Activated gamma-delta T cell (primary cell): ENCODE measurements around the gene NOC4L.
"Not testable (repeated sequence)": the region's sequence is repeated elsewhere in the genome, so short reads cannot be mapped to it uniquely, and the experiment has no call there.

Source experiments
- DNase-seq: peaks from one replicate; lab custom pipeline; 2025; lab: John Stamatoyannopoulos, UW

The NOC4L gene

GRCh38 chr12:132123970-132124765, 20.1 kb upstream of the NOC4L start:
- DNase-seq = no peak

- DNase-seq = no peak
These were observed 19.4 kb upstream of the NOC4L start for GRCh38 chr12:132124766-132125425.

GRCh38 chr12:132125736-132126135, 18.5 kb upstream of the NOC4L start:
- DNase-seq = no peak

GRCh38 chr12:132127041-132127440, 17.2 kb upstream of the NOC4L start:
- no peak for DNase-seq

- no peak for DNase-seq
These were observed 15.2 kb upstream of the NOC4L start for GRCh38 chr12:132129007-132129406.

- DNase-seq = no peak
These were observed 13.6 kb upstream of the NOC4L start for GRCh38 chr12:132130690-132131089.

GRCh38 chr12:132131229-132131628, 13.0 kb upstream of the NOC4L start:
- DNase-seq = no peak

- DNase-seq = no peak
These were observed 12.3 kb upstream of the NOC4L start for GRCh38 chr12:132131952-132132351.

- no peak for DNase-seq
These were observed 11.4 kb upstream of the NOC4L start for GRCh38 chr12:132132609-132133430.

- no peak for DNase-seq
These were observed 10.2 kb upstream of the NOC4L start for GRCh38 chr12:132133952-132134652.

- not testable (repeated sequence) for DNase-seq
These were observed 9.5 kb upstream of the NOC4L start for GRCh38 chr12:132134653-132135183.

- not testable (repeated sequence) for DNase-seq
These were observed 8.0 kb upstream of the NOC4L start for GRCh38 chr12:132136226-132136625.

GRCh38 chr12:132137483-132138125, 6.7 kb upstream of the NOC4L start:
- no peak for DNase-seq

- no peak for DNase-seq
These were observed 5.1 kb upstream of the NOC4L start for GRCh38 chr12:132138941-132139871.

GRCh38 chr12:132139912-132140311, 4.3 kb upstream of the NOC4L start:
- no peak for DNase-seq

- DNase-seq = no peak
These were observed 3.8 kb upstream of the NOC4L start for GRCh38 chr12:132140501-132140900.

- no peak for DNase-seq
These were observed 3.1 kb upstream of the NOC4L start for GRCh38 chr12:132140918-132141841.

GRCh38 chr12:132141976-132142678, 2.1 kb upstream of the NOC4L start:
- DNase-seq = no peak
